ENCODE measurements around the gene SIAE. TPM values are rescaled to one million over a fixed set of nuclear protein-coding genes. Genes with fewer than 3 reads are reported as not detected.

The SIAE gene
- total and polyA plus RNA-seq, 7 donors, result 9.1 to 21.8 (median 15.7) TPM

- peak; percentile 86 to 93 for DNase-seq
- peak within 1 kb of the TSS; percentile 99 for H3K4me3 ChIP-seq
- no peaks in the 10 kb centered on the region for H3K27me3 ChIP-seq (ENCODE audit: insufficient read depth in 3 of 3, low read length in 2 of 3)
- intact Hi-C loops (cut with DNase I), result no loop called here
- H3K9me3 ChIP-seq, result no peaks in the 10 kb centered on the region
- H3K36me3 ChIP-seq (ENCODE audit: insufficient read depth in 1 of 2, low read depth in 1 of 2), result peaks cover 16 to 30% of the 10 kb centered on the region in 2 donors
- no peak for TF ChIP-seq CTCF (IDR thresholded peaks at IDR 0.05)
- ATAC-seq, result peak; percentile 97 to 99 (median 98)
- peak within 1 kb of the TSS; percentile 96 for H3K27ac ChIP-seq
- peaks cover 25% of the 10 kb centered on the region for H3K4me1 ChIP-seq
- WGBS, 3 donors, result 0 to 1% (median 0%) methylated on average over 52 to 57 of the region's 57 CpGs
These were observed 50.7 kb downstream of the SIAE start, which contains the start of gene TBRG1 for GRCh38 chr11:124622531-124623451. Gene TBRG1, plus strand, starts transcription at chr11:124622864. Its CDS starts 220 bp downstream, at chr11:124623084.

- no peaks in the 10 kb centered on the region for H3K36me3 ChIP-seq (ENCODE audit: insufficient read depth in 1 of 2, low read depth in 1 of 2)
- no peak for TF ChIP-seq CTCF (IDR thresholded peaks at IDR 0.05)
- H3K4me1 ChIP-seq, result peaks cover 5% of the 10 kb centered on the region
- intact Hi-C loops (cut with DNase I), result no loop called here
- H3K27me3 ChIP-seq (ENCODE audit: insufficient read depth in 3 of 3, low read length in 2 of 3), result peaks cover 0 to 12% (median 0%) of the 10 kb centered on the region in 3 donors
- DNase-seq, result no peak
- H3K27ac ChIP-seq, result no peak overlapping the region
- WGBS, 3 donors, result 60 to 66% (median 60%) methylated on average over 5 of the region's 5 CpGs
- H3K9me3 ChIP-seq, result no peaks in the 10 kb centered on the region
- ATAC-seq, result no peak
- H3K4me3 ChIP-seq, result no peak overlapping the region
These were observed 54.7 kb downstream of the SIAE start for GRCh38 chr11:124618863-124619262.

- DNase-seq, result no peak
- no peak for TF ChIP-seq CTCF (IDR thresholded peaks at IDR 0.05)
These were observed 60.8 kb downstream of the SIAE start for GRCh38 chr11:124612567-124613246.

GRCh38 chr11:124612045-124612444, 61.5 kb downstream of the SIAE start:
- H3K4me3 ChIP-seq, result no peak overlapping the region
- H3K9me3 ChIP-seq, result no peaks in the 10 kb centered on the region
- no peak for ATAC-seq
- no peak for TF ChIP-seq CTCF (IDR thresholded peaks at IDR 0.05)
- H3K27me3 ChIP-seq (ENCODE audit: insufficient read depth in 3 of 3, low read length in 2 of 3), result peaks cover 0 to 12% (median 0%) of the 10 kb centered on the region in 3 donors
- no peaks in the 10 kb centered on the region for H3K36me3 ChIP-seq (ENCODE audit: insufficient read depth in 1 of 2, low read depth in 1 of 2)
- DNase-seq, result no peak
- 64 to 82% (median 72%) methylated on average over 3 of the region's 3 CpGs for WGBS, 3 donors
- no peaks in the 10 kb centered on the region for H3K4me1 ChIP-seq
- intact Hi-C loops (cut with DNase I), result no loop called here
- no peak overlapping the region for H3K27ac ChIP-seq

More at GRCh38 chr11:124612567-124613246, 60.8 kb downstream of the SIAE start:
- H3K9me3 ChIP-seq, result no peaks in the 10 kb centered on the region
- H3K4me1 ChIP-seq, result no peaks in the 10 kb centered on the region
- H3K4me3 ChIP-seq, result no peak overlapping the region
- WGBS, 3 donors, result 47 to 56% (median 51%) methylated on average over 10 of the region's 10 CpGs
- H3K27ac ChIP-seq, result no peak overlapping the region
- intact Hi-C loops (cut with DNase I), result no loop called here
- H3K27me3 ChIP-seq (ENCODE audit: insufficient read depth in 3 of 3, low read length in 2 of 3), result peaks cover 0 to 12% (median 0%) of the 10 kb centered on the region in 3 donors
- no peak for ATAC-seq
- H3K36me3 ChIP-seq (ENCODE audit: insufficient read depth in 1 of 2, low read depth in 1 of 2), result no peaks in the 10 kb centered on the region
